ENCODE data around the gene LNPK. TPM values are rescaled to one million over a fixed set of nuclear protein-coding genes. Genes with fewer than 3 reads are reported as not detected.

Gene LNPK
- total RNA-seq, 4 donors from 2014 or later: 18.0 to 33.6 (median 25.7) TPM

DNA sequence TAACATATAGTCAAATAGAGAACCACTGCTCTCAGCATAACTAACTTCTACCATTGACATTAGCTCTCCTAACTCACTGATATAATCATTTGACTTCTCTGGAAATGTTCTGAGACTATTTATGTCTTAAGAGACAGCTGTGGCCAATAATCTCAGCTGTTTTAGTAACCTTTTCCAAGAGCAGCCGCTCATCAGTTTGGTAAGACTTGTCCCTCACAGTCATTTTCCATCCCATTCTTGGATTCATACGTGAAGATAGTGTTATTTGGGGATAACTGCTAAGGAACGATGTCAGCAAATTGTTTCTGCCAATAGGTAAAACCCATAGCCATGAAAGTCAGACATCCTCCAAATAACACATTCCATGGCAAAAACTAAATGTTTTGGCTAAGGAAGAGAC lies 127.8 kb downstream of the LNPK start:
- in situ Hi-C loops (cut with MboI; ENCODE audit: low pct_ligation_motif_present in 1 of 4, low pct_unique_long_range_greater_than_20kb in 1 of 4, low sequenced_read_pairs in 3 of 4): no loop called here
- peaks cover 5% of the 10 kb centered on the region for H3K27me3 ChIP-seq
- no peak for DNase-seq
- intact Hi-C loops (cut with DNase I; ENCODE audit: low total_unique reads): no loop called here
- H3K4me3 ChIP-seq: no peak overlapping the region
- no peaks in the 10 kb centered on the region for H3K36me3 ChIP-seq
- H3K27ac ChIP-seq: no peak overlapping the region
- no peaks in the 10 kb centered on the region for H3K9me3 ChIP-seq
- TF ChIP-seq POLR2AphosphoS5 (IDR thresholded peaks at IDR 0.05): no peak
- TF ChIP-seq, protein P1, sequence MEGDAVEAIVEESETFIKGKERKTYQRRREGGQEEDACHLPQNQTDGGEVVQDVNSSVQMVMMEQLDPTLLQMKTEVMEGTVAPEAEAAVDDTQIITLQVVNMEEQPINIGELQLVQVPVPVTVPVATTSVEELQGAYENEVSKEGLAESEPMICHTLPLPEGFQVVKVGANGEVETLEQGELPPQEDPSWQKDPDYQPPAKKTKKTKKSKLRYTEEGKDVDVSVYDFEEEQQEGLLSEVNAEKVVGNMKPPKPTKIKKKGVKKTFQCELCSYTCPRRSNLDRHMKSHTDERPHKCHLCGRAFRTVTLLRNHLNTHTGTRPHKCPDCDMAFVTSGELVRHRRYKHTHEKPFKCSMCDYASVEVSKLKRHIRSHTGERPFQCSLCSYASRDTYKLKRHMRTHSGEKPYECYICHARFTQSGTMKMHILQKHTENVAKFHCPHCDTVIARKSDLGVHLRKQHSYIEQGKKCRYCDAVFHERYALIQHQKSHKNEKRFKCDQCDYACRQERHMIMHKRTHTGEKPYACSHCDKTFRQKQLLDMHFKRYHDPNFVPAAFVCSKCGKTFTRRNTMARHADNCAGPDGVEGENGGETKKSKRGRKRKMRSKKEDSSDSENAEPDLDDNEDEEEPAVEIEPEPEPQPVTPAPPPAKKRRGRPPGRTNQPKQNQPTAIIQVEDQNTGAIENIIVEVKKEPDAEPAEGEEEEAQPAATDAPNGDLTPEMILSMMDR (IDR thresholded peaks at IDR 0.05): no peak
- 71 to 78% methylated on average over 1 to 3 of the region's 3 CpGs for WGBS, 2 donors (ENCODE audit: low coverage in 1 of 2)
- no peaks in the 10 kb centered on the region for H3K4me1 ChIP-seq

Other genes starting within 250 kb of the LNPK start
- gene EVX2, start 81.7 kb upstream of the LNPK start, total RNA-seq: not detected
- gene HOXD13, start 90.5 kb upstream of the LNPK start, total RNA-seq: under 1 TPM in 1 of 4 donors, not detected in 3; 0.32 TPM
- gene HOXD12, start 97.5 kb upstream of the LNPK start, total RNA-seq: not detected
- gene HOXD11, start 105.0 kb upstream of the LNPK start, total RNA-seq: 10 to 100 TPM in 1 of 4 donors, 1 to 10 TPM in 2, under 1 TPM in 1; 0.41 to 13.5 (median 4.4) TPM
- 10 to 100 TPM in 2 of 4 donors, 1 to 10 TPM in 2; 1.1 to 25.1 (median 7.6) TPM for gene HOXD10, start 114.5 kb upstream of the LNPK start, total RNA-seq
- gene HOXD9, start 120.5 kb upstream of the LNPK start, total RNA-seq: 10 to 100 TPM in 2 of 4 donors, 1 to 10 TPM in 2; 2.7 to 13.3 (median 7.5) TPM
- 10 to 100 TPM in 2 of 4 donors, 1 to 10 TPM in 2; 7.8 to 23.5 (median 13.4) TPM for gene HOXD8, start 127.4 kb upstream of the LNPK start, total RNA-seq
- 10 to 100 TPM in 3 of 4 donors, 1 to 10 TPM in 1; 2.2 to 25.5 (median 15.3) TPM for gene HOXD4, start 149.3 kb upstream of the LNPK start, total RNA-seq
- 10 to 100 TPM in 1 of 4 donors, 1 to 10 TPM in 2, not detected in 1; 2.0 to 15.7 (median 7.6) TPM for gene HOXD3, start 155.0 kb upstream of the LNPK start, total RNA-seq
- gene HOXD1, start 186.4 kb upstream of the LNPK start, total RNA-seq: 10 to 100 TPM in 1 of 4 donors, 1 to 10 TPM in 3; 4.1 to 12.9 (median 4.5) TPM